Stimulated activated CD4-positive, alpha-beta T cell treated with anti-CD3 and anti-CD28 coated beads, TNF-alpha, amount 100 ng/mL, for 4 hours (primary cell): ENCODE data around the gene PIAS4.

Source experiments
- DNase-seq, 3 experiments: peaks; one replicate each; pipeline ENCODE4 v3.0.0-alpha.2; 2020; ENCODE audit warnings: low read depth in 3 of 3

The PIAS4 gene

GRCh38 chr19:4059891-4060620 is 52.5 kb downstream of the PIAS4 start:
- DNase-seq, result no peak

GRCh38 chr19:4060621-4061177 is 53.2 kb downstream of the PIAS4 start:
- DNase-seq, result no peak

- DNase-seq, result no peak
Observed at GRCh38 chr19:4061178-4061682, 53.7 kb downstream of the PIAS4 start.

- no peak for DNase-seq
Observed at GRCh38 chr19:4061683-4062418, 54.3 kb downstream of the PIAS4 start.

GRCh38 chr19:4062419-4063368 is 55.2 kb downstream of the PIAS4 start:
- no peak for DNase-seq

GRCh38 chr19:4063369-4064148 is 56.0 kb downstream of the PIAS4 start:
- no peak for DNase-seq

- DNase-seq, result no peak
Observed at GRCh38 chr19:4064149-4064495, 56.6 kb downstream of the PIAS4 start.

- DNase-seq, result no peak
Observed at GRCh38 chr19:4064496-4065260, 57.1 kb downstream of the PIAS4 start.

- peak; percentile 90 to 96 (median 95) for DNase-seq
Observed at GRCh38 chr19:4065430-4066175, 58.1 kb downstream of the PIAS4 start.

GRCh38 chr19:4066176-4066606 is 58.7 kb downstream of the PIAS4 start:
- DNase-seq, result peak in 1 of 3 experiments; percentile 59

GRCh38 chr19:4066682-4067395 is 59.3 kb downstream of the PIAS4 start, which contains the start of gene ZBTB7A:
TSS of gene ZBTB7A (minus strand) at chr19:4066899. CDS start at chr19:4055232, 11,667 bp downstream.
- DNase-seq, result peak; percentile 47 to 72 (median 65)

GRCh38 chr19:4067396-4068046 is 60.0 kb downstream of the PIAS4 start:
- peak in 1 of 3 experiments; percentile 44 for DNase-seq

GRCh38 chr19:4068047-4068966 is 60.8 kb downstream of the PIAS4 start:
- no peak for DNase-seq

- DNase-seq, result no peak
Observed at GRCh38 chr19:4069331-4069959, 61.9 kb downstream of the PIAS4 start.

GRCh38 chr19:4071610-4072009 is 64.1 kb downstream of the PIAS4 start:
- DNase-seq, result no peak

- DNase-seq, result no peak
Observed at GRCh38 chr19:4075373-4075772, 67.8 kb downstream of the PIAS4 start.
